HG02870 (cell line): ENCODE results near the gene INSRR.

Experiments
- ATAC-seq: cut with Tn5 transposase; IDR thresholded peaks from one replicate; pipeline ENCODE4 v1.9.1; 2021; ENCODE audit warnings: mild to moderate bottlenecking, moderate library complexity; ENCODE audit not compliant: unreplicated experiment

Gene INSRR

GRCh38 chr1:156858959-156859522, at the start of gene INSRR:
TSS of gene INSRR (minus strand) at chr1:156859117. CDS start at chr1:156858621, 496 bp downstream.
- no peak for ATAC-seq

GRCh38 chr1:156908541-156908940, 49.6 kb upstream of the INSRR start:
- ATAC-seq, result no peak

DNA sequence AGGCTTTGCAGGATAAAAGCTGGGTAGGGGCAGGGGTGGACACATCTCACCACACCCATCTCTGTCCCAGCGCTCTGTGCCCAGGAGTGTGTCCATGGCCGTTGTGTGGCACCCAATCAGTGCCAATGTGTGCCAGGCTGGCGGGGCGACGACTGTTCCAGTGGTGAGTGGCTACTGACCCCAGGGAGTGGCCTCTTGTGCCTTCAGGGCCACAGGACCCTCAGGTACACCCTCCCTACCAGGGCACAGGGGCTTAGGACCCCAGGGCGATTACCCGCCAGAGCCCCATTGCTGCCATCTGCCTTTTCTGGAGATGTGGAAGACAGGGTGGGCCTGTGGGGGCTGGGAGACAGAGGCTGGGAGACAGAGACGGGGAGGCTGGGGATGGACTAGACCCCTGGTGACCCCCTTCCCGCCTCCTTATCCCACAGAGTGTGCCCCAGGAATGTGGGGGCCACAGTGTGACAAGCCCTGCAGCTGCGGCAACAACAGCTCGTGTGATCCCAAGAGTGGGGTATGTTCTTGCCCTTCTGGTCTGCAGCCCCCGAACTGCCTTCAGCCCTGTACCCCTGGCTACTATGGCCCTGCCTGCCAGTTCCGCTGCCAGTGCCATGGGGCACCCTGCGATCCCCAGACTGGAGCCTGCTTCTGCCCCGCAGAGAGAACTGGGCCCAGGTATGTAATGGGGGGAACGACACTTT, 47.4 kb upstream of the INSRR start:
- ATAC-seq, result no peak

GRCh38 chr1:156905651-156906050, 46.7 kb upstream of the INSRR start:
- no peak for ATAC-seq

DNA sequence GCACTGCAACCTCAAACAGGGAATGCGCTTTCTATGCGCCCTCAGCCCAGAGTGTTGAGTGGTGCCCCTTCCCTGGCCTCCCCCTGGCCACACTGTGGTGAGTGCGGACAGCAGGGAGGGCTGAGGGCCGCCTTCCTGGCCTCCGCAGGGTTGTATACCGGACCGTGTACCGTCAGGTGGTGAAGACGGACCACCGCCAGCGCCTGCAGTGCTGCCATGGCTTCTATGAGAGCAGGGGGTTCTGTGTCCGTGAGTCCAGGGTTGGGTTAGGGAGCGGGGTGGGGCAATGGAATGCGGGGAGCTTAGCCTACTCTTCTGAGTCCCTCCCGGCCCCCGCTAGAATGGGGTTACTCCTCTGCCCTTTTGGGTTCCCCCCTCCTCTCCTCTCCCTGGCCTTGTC, 46.3 kb upstream of the INSRR start:
- ATAC-seq, result no peak

DNA sequence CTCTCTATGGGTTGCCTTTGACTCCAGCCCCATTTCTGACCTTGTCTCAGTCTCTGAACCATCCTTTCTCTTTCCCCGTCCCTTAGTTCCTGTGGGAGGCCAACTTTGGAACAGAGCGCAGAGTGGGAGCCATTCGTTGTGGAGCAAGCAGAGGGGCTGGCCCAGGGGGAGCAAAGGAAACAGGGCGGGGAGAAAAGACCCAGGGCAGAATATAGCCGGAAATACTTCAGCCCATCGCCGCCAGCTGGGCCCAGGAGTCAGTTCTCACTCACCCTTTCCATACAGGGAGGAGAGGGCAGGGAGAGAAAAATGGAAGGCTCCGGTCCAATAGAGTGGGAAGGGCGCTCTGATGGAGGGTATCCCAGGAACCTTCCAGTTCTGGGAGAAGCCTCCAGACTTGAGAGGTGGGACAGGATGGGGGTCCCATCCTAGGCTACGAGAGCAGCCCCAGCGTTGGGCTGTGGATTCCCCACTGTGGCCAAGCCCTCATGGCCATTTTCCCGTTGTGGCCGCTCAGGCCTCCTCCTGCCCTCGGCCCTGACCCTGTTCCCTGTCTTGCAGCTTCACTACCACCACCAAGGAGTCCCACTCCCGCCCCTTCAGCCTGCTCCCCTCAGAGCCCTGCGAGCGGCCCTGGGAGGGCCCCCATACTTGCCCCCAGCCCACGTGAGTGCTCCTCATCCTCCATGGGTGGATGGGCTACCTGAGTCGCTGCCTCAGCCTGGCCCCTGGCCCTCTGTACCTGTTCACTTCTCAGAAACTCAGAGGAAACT, 45.5 kb upstream of the INSRR start:
- no peak for ATAC-seq

- ATAC-seq, result no peak
Measured at GRCh38 chr1:156903328-156904091, 44.6 kb upstream of the INSRR start.

- no peak for ATAC-seq
Measured at GRCh38 chr1:156901966-156902915, 43.3 kb upstream of the INSRR start.

GRCh38 chr1:156901590-156901900, 42.6 kb upstream of the INSRR start:
- ATAC-seq, result no peak

DNA sequence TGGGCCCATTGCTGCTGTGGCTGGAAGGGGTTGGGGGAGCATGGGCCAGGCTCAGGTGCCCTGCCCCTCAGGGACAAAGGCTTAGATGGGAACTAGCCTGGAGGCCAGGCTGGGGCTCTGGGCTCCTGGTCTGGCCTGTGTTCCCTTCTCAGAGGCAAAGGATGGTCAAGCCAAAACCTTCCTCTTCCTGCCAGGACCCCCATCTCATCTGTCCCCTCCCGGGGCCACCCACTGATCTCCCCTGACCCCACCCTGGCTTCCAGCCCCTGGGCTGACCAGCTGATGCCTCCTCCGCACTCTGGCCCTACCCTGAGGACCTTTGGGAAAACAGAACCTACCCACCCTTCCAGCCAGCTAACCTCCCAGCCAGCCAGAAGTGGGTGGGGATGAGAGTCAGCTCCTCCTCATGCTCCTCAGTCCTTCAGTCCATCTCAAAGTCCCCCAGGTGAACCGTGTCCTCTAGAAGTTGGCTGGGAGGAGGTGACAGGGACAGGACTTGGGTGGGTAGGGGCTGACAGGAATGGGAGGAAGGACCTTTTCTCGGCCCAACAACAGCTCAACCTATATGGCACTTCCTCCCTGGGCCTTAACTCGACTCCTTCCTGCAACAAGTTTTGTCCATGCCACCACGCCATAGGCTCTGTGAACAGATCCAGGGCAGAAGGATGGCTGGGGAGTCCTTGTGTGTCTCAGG, 42.1 kb upstream of the INSRR start:
- ATAC-seq, result no peak

DNA sequence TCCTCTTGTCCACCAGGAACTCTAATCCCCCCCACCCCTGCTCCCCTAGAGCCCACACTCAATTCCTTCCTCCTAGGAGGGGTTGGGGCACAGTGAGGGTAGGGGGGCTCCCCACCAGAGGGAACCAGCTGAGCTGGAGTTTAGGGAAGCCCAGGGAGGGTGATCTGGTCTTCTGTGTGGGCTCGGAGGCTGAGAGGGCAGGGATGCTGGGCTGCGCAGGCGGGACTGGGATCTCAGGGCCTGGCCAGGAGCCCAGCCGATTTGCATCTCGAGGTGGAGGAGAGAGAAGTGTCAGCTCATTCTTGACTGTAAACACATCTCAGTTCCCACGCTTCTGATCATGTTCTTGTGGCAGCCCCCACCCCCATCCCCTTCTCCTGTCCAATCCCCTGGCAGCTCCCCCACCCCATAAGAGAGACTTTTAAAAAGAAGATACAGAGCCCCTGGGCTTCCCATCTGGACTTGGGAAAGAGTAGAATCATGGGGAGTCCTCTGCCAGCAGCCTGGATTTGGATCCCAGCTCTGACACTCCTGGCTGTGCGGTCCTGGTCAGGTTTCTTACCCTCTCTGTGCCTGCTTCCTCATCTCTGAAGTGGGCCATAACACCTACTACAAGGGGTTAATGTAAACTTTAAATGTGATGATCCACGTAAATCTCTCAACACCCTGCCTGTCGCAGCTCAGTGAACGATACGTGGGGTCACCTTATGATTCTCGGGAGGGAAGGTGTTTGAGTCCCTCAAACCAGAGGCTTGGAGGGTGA, 41.2 kb upstream of the INSRR start:
- ATAC-seq, result no peak

DNA sequence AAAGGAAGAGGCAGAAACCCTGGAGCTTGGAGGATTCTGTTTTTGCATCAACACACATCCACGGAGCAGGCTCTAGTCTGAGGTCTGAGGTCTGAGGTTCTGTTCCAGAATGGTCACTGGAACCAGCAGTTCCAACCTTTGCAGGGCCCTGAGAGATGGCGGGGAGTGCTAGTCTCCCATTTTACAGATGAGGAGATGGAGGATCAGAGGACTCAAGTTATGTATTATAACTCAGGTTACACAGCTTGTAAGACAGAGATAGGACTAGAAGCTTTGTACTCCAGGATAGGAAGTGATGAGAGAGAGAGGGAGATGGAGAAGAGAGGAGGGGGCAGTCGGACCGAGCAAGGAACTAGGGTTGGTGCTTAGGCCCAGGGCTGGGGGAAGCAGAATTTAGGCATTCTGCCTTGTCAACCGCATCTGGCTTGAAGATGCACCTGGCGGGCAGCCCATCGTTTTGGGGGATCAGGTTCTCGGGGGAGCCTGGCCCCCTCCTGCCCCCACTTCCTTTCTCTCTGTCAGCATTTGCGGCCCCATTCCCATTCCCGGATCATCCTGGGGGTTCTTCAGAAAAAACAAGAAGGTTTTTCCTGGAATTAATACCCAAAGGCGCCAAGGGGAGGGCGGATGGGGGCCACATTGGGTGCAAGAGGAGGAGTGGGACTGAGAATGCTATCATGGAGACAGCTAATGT, 40.2 kb upstream of the INSRR start:
- no peak for ATAC-seq

DNA sequence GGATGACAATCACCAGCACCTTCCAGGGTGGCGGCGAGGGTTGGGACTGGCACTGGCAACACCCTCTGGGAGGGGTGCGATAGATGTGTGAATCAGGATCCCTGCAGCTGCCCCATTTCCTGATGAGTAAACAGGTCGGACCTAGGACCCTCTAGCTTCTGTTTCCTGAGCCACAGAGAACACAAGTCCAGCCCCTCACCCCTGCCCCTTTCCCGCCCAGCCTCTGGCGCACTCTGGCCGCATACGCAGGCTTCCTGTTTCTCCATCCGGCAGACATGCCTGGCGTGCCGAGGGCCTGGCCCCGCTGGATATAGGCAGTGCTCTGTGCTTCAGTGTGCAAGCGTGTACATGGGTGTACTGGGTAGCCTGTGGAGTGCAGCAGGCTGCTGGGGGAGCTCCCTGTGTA, 39.2 kb upstream of the INSRR start:
- ATAC-seq, result no peak

DNA sequence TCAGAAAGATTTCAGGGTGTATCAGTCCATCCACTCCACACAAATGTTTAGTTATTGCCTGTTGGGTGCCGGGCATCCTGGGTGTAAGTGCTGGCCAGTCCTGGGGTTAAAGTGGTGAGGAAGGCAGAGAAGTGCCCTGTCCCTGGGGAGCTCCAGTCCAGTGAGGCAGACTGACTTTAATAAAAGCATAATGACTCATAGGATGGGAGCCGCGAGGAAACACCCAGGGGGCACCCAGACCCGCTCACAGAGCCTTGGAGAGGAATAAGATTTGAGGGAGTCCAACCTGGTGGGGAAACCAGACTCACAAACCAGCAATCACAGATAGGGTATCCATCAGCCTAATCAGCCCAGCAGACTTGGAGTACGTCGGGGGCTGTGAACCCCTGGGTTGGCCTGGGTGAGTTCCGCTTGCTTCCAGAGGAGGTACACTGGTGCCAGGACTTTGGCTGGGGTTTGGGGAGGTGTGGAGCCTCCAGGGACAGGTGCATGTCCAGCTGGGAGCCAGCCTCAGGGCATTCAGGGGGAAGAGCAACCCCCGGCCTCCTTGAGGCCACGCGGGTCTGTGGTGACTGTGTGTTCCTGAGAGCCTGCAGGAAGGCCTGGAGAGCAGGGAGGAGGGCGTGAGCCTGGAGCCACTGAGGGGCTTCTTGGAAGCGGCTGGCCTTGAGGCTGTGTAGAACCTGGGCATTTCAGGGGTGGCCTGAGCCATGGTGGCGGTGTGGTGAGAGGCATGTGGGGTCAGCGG, 38.3 kb upstream of the INSRR start:
- no peak for ATAC-seq

DNA sequence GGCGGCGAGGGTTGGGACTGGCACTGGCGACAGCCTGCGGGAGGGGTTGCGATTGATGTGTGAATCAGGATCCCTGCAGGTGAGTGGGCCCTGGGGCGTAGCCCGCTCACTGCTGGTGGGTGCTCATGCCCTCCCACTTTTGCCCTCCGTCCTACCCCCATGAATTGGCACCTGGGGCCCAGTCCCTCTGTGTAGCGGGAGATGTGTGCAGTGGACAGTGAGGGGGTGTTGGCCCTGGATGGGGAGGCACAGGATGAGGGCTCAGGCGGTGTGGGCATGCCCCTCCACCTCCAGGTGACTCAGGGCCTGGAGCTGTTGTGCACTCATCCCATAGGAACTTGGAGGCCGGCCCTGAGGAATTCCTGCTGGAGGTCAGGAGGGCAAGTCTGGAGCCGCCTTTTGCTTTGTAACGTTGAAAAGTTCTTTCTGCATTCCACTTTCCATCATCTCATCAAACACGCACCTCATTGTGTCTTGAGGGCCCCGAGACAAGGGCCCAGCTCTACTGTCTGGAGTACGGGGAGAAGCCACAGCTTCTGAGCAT, 37.6 kb upstream of the INSRR start:
- no peak for ATAC-seq

GRCh38 chr1:156895927-156896326, 37.0 kb upstream of the INSRR start:
- no peak for ATAC-seq

DNA sequence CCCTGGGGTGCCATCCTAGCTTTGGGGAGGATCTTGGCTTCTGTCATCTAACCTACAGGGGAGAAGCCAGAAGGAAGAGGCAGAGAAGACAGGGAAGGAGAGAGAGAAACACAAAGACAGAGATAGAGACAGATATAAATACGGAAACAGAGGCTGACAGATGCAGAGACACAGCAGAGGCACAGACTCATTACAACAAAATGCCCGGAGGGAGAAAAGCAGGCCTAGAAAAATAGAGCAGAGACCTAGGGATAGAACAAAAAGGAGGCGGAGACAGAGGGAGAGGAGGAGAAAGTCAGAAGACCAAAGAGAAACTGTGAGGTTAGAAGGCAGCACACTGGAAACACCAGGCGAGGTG, 36.5 kb upstream of the INSRR start:
- ATAC-seq, result no peak
